ENCODE results near the gene SMIM45.

SMIM45 gene

GRCh38 chr22:41923595-41924276, 28.2 kb upstream of the SMIM45 start:
- no peak overlapping the region for H2AFZ ChIP-seq (ENCODE audit: low read length)
- Mint-ChIP-seq H3K27ac (no peak overlapping the region), H3K4me1 (peaks cover 13 to 21% of the 10 kb centered on the region in 2 experiments)

More at GRCh38 chr22:41923595-41924276, 28.2 kb upstream of the SMIM45 start:
- H3K36me3 Mint-ChIP-seq (ENCODE audit: insufficient read depth in 1 of 3, low read depth in 3 of 3): peaks cover 0 to 4% (median 3%) of the 10 kb centered on the region in 3 experiments; a peak in 4 of 7 replicates
- no peak for TF ChIP-seq CTCF (conservative IDR thresholded peaks at IDR 0.05)
- H3K9me3 Mint-ChIP-seq: no peaks in the 10 kb centered on the region
- no CpG with 5 or more reads among the region's 14 CpGs for WGBS (ENCODE audit: extremely low coverage, insufficient read length, low lambda C conversion rate)
- H2BK12ac ChIP-seq (ENCODE audit: insufficient read length, low read depth, low read length): no peak overlapping the region
- no peak overlapping the region for H2BK20ac ChIP-seq (ENCODE audit: low read depth, low read length, poor library complexity, severe bottlenecking)
- H4K91ac ChIP-seq (ENCODE audit: insufficient read length, low read depth, low read length): no peak overlapping the region
- H3K9ac ChIP-seq (ENCODE audit: extremely low read depth, insufficient read length, low read length): no peak overlapping the region
- no peak overlapping the region; the same call in 1 of the 2 replicates for H3K14ac ChIP-seq (ENCODE audit: insufficient read depth, low read length)
- H3K18ac ChIP-seq (ENCODE audit: insufficient read length, low read depth, low read length): no peak overlapping the region
- no peak overlapping the region for H3K4me3 Mint-ChIP-seq
- no peak overlapping the region for H2BK120ac ChIP-seq (ENCODE audit: low read depth, low read length, poor library complexity, severe bottlenecking)
- no peak overlapping the region for H2BK15ac ChIP-seq (ENCODE audit: low read depth, low read length)
- no peaks in the 10 kb centered on the region for H3K79me2 ChIP-seq (ENCODE audit: insufficient read depth, low read length)
- no peak overlapping the region for H2BK5ac ChIP-seq (ENCODE audit: insufficient read length, low read length)
- H2AK5ac ChIP-seq (ENCODE audit: insufficient read length, low read length): no peak overlapping the region
- H3K4me1 ChIP-seq (ENCODE audit: insufficient read depth, low read length): peaks cover 3% of the 10 kb centered on the region; the same call in 1 of the 2 replicates
- H4K20me1 ChIP-seq (ENCODE audit: control insufficient read depth, insufficient read depth, insufficient read length): no peaks in the 10 kb centered on the region
- no peak overlapping the region for H3K56ac ChIP-seq (ENCODE audit: insufficient read length, low read depth, low read length)
- no peak overlapping the region for H3K23ac ChIP-seq (ENCODE audit: insufficient read length, low read depth, low read length)
- no peak overlapping the region for H3K4ac ChIP-seq (ENCODE audit: low read depth, low read length)
- no peak overlapping the region for H4K8ac ChIP-seq (replicated peaks; ENCODE audit: insufficient read length, low read depth, low read length)
- no peak overlapping the region for H4K5ac ChIP-seq (ENCODE audit: insufficient read length, low read depth, low read length)
- no peak for DNase-seq
- H3K79me1 ChIP-seq (ENCODE audit: insufficient read depth, low read depth, low read length, poor library complexity, severe bottlenecking): no peaks in the 10 kb centered on the region
- H3K4me2 ChIP-seq (ENCODE audit: insufficient read depth, insufficient read length, low read length): no peak overlapping the region
- no peaks in the 10 kb centered on the region for H3K9me3 ChIP-seq (ENCODE audit: control insufficient read depth, low read depth, low read length)
- peaks cover 11% of the 10 kb centered on the region for H3K27me3 ChIP-seq (ENCODE audit: insufficient read depth, low read length)
- peaks cover 79% of the 10 kb centered on the region for H3K27me3 Mint-ChIP-seq (ENCODE audit: low read depth)
- H3T11ph ChIP-seq (ENCODE audit: low read length): no peak overlapping the region
- H3K27ac ChIP-seq (ENCODE audit: insufficient read length, low read depth, low read length): no peak overlapping the region
- peaks cover 10% of the 10 kb centered on the region for H3K23me2 ChIP-seq (ENCODE audit: insufficient read length, low read depth, low read length, poor library complexity, severe bottlenecking)
